Astrocyte (in vitro differentiated cells and primary cell): ENCODE data around the gene USP40. TPM values are rescaled to one million over a fixed set of nuclear protein-coding genes. Genes with fewer than 3 reads are reported as not detected.

Source experiments
- DNase-seq: peaks from one replicate; pipeline ENCODE4 v3.0.0-alpha.2; 2010; ENCODE audit warnings: low read depth
- FAIRE-seq: peaks from 2 replicates; lab custom pipeline; 2011; peaks lifted over from hg19 to GRCh38; lab: Jason Lieb, UNC
- H2AFZ ChIP-seq: 2 replicates; pipeline ENCODE4 v1.6.0; 2012; ENCODE audit warnings: low read depth, low read length, inconsistent platforms
- H3K27ac ChIP-seq: 2 replicates; pipeline ENCODE4 v1.5.1; 2011; ENCODE audit warnings: low read depth, low read length, inconsistent platforms
- H3K27me3 ChIP-seq: 2 replicates; pipeline ENCODE4 v1.6.0; 2011; ENCODE audit warnings: low read length, inconsistent platforms; ENCODE audit not compliant: insufficient read depth
- H3K36me3 ChIP-seq: 2 replicates; pipeline ENCODE4 v1.5.1; 2011; ENCODE audit warnings: low read length, inconsistent platforms; ENCODE audit not compliant: insufficient read depth
- H3K4me1 ChIP-seq: 2 replicates; pipeline ENCODE4 v1.5.1; 2011; ENCODE audit warnings: low read length, inconsistent platforms; ENCODE audit not compliant: insufficient read depth
- H3K4me2 ChIP-seq: 2 replicates; pipeline ENCODE4 v1.6.0; 2012; ENCODE audit warnings: low read length, inconsistent platforms
- H3K4me3 ChIP-seq: 2 replicates; pipeline ENCODE4 v1.5.1; 2011; ENCODE audit warnings: low read depth, mild to moderate bottlenecking, low read length, inconsistent platforms; ENCODE audit not compliant: insufficient read depth
- H3K79me2 ChIP-seq: 2 replicates; pipeline ENCODE4 v1.6.0; 2012; ENCODE audit warnings: mild to moderate bottlenecking, low read length, inconsistent platforms; ENCODE audit not compliant: insufficient read depth
- H3K9ac ChIP-seq: 2 replicates; pipeline ENCODE4 v1.6.0; 2012; ENCODE audit warnings: mild to moderate bottlenecking, low read length, inconsistent platforms
- H3K9me3 ChIP-seq: 2 replicates; pipeline ENCODE4 v1.5.1; 2012; ENCODE audit warnings: low read depth, mild to moderate bottlenecking, low read length, inconsistent platforms; ENCODE audit not compliant: insufficient read depth
- H4K20me1 ChIP-seq: 2 replicates; pipeline ENCODE4 v1.6.0; 2012; ENCODE audit warnings: low read length, inconsistent platforms; ENCODE audit not compliant: insufficient read depth
- H3K27ac Mint-ChIP-seq: one replicate; pipeline ENCODE4 v1.8.0; 2021; ENCODE audit warnings: mild to moderate bottlenecking, mixed read lengths; ENCODE audit not compliant: unreplicated experiment
- H3K27me3 Mint-ChIP-seq: one replicate; pipeline ENCODE4 v1.8.0; 2021; ENCODE audit warnings: low read depth, mixed read lengths; ENCODE audit not compliant: unreplicated experiment
- H3K36me3 Mint-ChIP-seq: one replicate; pipeline ENCODE4 v1.8.0; 2021; ENCODE audit warnings: low read depth, mixed read lengths; ENCODE audit not compliant: unreplicated experiment
- H3K4me1 Mint-ChIP-seq: one replicate; pipeline ENCODE4 v1.8.0; 2021; ENCODE audit warnings: low read depth, mixed read lengths; ENCODE audit not compliant: unreplicated experiment
- H3K4me3 Mint-ChIP-seq: one replicate; pipeline ENCODE4 v1.8.0; 2021; ENCODE audit warnings: mild to moderate bottlenecking, moderate library complexity, mixed read lengths; ENCODE audit not compliant: unreplicated experiment
- H3K9me3 Mint-ChIP-seq: one replicate; pipeline ENCODE4 v1.8.0; 2021; ENCODE audit warnings: mild to moderate bottlenecking, mixed read lengths; ENCODE audit not compliant: unreplicated experiment
- CTCF ChIP-seq: IDR thresholded peaks from 2 replicates; pipeline ENCODE4 v1.5.1; 2011; ENCODE audit warnings: low read depth, mild to moderate bottlenecking, inconsistent platforms, low read length, moderate library complexity; ENCODE audit not compliant: insufficient read depth
- EZH2 ChIP-seq: IDR thresholded peaks from 2 replicates; pipeline ENCODE4 v1.6.1; 2012; ENCODE audit warnings: mild to moderate bottlenecking, low read length, inconsistent platforms; ENCODE audit not compliant: insufficient read depth
- total RNA-seq: library from RNA; stranded (reverse); gene quantifications from 2 replicates; pipeline ENCODE4 v1.2.1, GENCODE V29; 2021

The USP40 gene
- total RNA-seq, 1 donor from 2014 or later, result 25.4 TPM

DNA sequence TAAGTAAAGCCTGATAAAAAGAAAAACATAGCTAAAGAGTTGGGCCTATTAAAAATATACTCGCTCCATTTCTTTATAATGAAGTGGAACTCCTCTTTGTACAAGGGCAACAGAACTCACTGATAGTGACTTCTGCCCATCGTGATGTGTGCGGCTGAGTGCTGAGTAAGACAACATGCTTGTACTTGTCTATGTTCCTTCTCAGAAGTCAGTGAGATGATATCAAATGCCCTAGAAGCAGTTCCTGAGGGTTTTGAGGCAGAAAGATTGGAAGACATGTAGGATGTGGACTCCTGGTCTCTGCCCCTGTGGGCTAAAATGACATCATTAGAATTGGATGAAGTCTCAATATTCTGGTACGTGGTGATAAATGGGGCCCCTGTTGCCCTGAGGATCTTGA lies 73.8 kb downstream of the USP40 start:
- H3K27ac Mint-ChIP-seq, result no peak overlapping the region
- H3K9me3 Mint-ChIP-seq, result no peaks in the 10 kb centered on the region
- H3K27me3 Mint-ChIP-seq, result no peaks in the 10 kb centered on the region
- H3K36me3 Mint-ChIP-seq, result peaks cover 5% of the 10 kb centered on the region
- no peaks in the 10 kb centered on the region for H4K20me1 ChIP-seq
- H3K4me1 Mint-ChIP-seq, result peaks cover 14% of the 10 kb centered on the region
- FAIRE-seq, result no peak
- no peak overlapping the region for H3K4me2 ChIP-seq
- H3K9ac ChIP-seq, result no peak overlapping the region
- no peaks in the 10 kb centered on the region for H3K79me2 ChIP-seq
- no peak overlapping the region for H3K4me3 Mint-ChIP-seq
- H3K4me3 ChIP-seq, result no peak overlapping the region
- TF ChIP-seq EZH2 (no peak), CTCF (no peak)
- H3K9me3 ChIP-seq, result no peaks in the 10 kb centered on the region
- no peaks in the 10 kb centered on the region for H3K27me3 ChIP-seq
- H3K4me1 ChIP-seq, result peaks cover 15% of the 10 kb centered on the region
- no peak overlapping the region for H3K27ac ChIP-seq
- no peak for DNase-seq
- peaks cover 9% of the 10 kb centered on the region for H3K36me3 ChIP-seq
- no peak overlapping the region for H2AFZ ChIP-seq

- H3K9me3 ChIP-seq, result no peaks in the 10 kb centered on the region
- H3K4me3 ChIP-seq, result no peak overlapping the region
- Mint-ChIP-seq H3K4me3 (no peak overlapping the region), H3K27me3 (no peaks in the 10 kb centered on the region), H3K9me3 (no peaks in the 10 kb centered on the region), H3K36me3 (peaks cover 5% of the 10 kb centered on the region), H3K27ac (no peak overlapping the region), H3K4me1 (peaks cover 18% of the 10 kb centered on the region)
- no peak for TF ChIP-seq EZH2
- no peaks in the 10 kb centered on the region for H3K27me3 ChIP-seq
- peaks cover 20% of the 10 kb centered on the region for H3K4me1 ChIP-seq
- H3K36me3 ChIP-seq, result peaks cover 6% of the 10 kb centered on the region
- H3K4me2 ChIP-seq, result no peak overlapping the region
- FAIRE-seq (no peak), DNase-seq (no peak)
- H4K20me1 ChIP-seq, result no peaks in the 10 kb centered on the region
- H3K9ac ChIP-seq, result no peak overlapping the region
- no peak overlapping the region for H3K27ac ChIP-seq
- no peaks in the 10 kb centered on the region for H3K79me2 ChIP-seq
- H2AFZ ChIP-seq, result no peak overlapping the region
Measured at GRCh38 chr2:233492078-233492477, 74.5 kb downstream of the USP40 start.

DNA sequence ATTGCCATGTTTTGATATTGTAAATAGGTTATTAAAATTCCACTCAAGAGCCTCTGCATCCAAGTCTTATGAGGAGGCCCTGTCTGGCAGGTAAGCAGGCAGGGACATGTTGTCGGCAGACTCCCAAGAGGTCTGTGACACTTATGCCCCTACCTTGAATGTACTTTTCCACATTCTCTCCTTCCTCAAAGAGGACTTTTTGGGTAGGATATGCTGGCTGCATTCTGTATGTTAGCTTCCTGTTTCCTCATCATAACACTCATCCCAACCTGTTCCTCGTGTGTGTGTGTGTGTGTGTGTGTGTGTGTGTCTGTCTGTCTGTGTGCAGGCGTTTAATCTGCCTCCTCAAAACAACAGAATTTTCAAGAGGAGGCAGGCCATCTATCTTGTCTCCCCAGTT lies 75.3 kb downstream of the USP40 start:
- H3K9ac ChIP-seq, result no peak overlapping the region
- Mint-ChIP-seq H3K4me3 (no peak overlapping the region), H3K36me3 (peaks cover 5% of the 10 kb centered on the region), H3K9me3 (no peaks in the 10 kb centered on the region), H3K27me3 (no peaks in the 10 kb centered on the region), H3K4me1 (peaks cover 26% of the 10 kb centered on the region), H3K27ac (no peak overlapping the region)
- H3K79me2 ChIP-seq, result no peaks in the 10 kb centered on the region
- no peak for FAIRE-seq
- H3K9me3 ChIP-seq, result no peaks in the 10 kb centered on the region
- no peak overlapping the region for H3K4me3 ChIP-seq
- DNase-seq, result no peak
- TF ChIP-seq EZH2 (no peak), CTCF (no peak)
- no peak overlapping the region for H3K4me2 ChIP-seq
- H4K20me1 ChIP-seq, result no peaks in the 10 kb centered on the region
- H3K36me3 ChIP-seq, result peaks cover 5% of the 10 kb centered on the region
- no peak overlapping the region for H2AFZ ChIP-seq
- peaks cover 26% of the 10 kb centered on the region for H3K4me1 ChIP-seq
- no peak overlapping the region for H3K27ac ChIP-seq
- H3K27me3 ChIP-seq, result no peaks in the 10 kb centered on the region
